H9 (cell line): ENCODE data around the gene IRS2. TPM values are rescaled to one million over a fixed set of nuclear protein-coding genes. Genes with fewer than 3 reads are reported as not detected.

Experiments used
- DNase-seq: peaks from one replicate; pipeline ENCODE4 v3.0.0-alpha.2; 2017
- H2AFZ ChIP-seq: one replicate; pipeline ENCODE4 v1.6.1; 2013; ENCODE audit warnings: mild to moderate bottlenecking, low read length, control low read depth, moderate library complexity
- H2AK5ac ChIP-seq: 2 replicates; pipeline ENCODE4 v1.6.1; 2013; ENCODE audit warnings: low read length, control low read depth, mixed read lengths; ENCODE audit not compliant: insufficient read length
- H2BK120ac ChIP-seq: one replicate; pipeline ENCODE4 v1.6.1; 2013; ENCODE audit warnings: low read depth, mild to moderate bottlenecking, low read length, control low read depth, inconsistent platforms; ENCODE audit not compliant: poor library complexity, severe bottlenecking
- H2BK12ac ChIP-seq: 2 replicates; pipeline ENCODE4 v1.6.1; 2013; ENCODE audit warnings: low read length, control low read depth, mixed read lengths, low read depth; ENCODE audit not compliant: insufficient read length
- H2BK15ac ChIP-seq: 2 replicates; pipeline ENCODE4 v1.6.1; 2013; ENCODE audit warnings: low read depth, low read length, control low read depth
- H2BK20ac ChIP-seq: one replicate; pipeline ENCODE4 v1.6.1; 2013; ENCODE audit warnings: low read depth, mild to moderate bottlenecking, low read length, control low read depth, inconsistent platforms; ENCODE audit not compliant: poor library complexity, severe bottlenecking
- H2BK5ac ChIP-seq: 2 replicates; pipeline ENCODE4 v1.6.1; 2013; ENCODE audit warnings: low read length, control low read depth, mixed read lengths; ENCODE audit not compliant: insufficient read length
- H3K14ac ChIP-seq: 2 replicates; pipeline ENCODE4 v1.6.1; 2013; ENCODE audit warnings: low read length, control low read depth; ENCODE audit not compliant: insufficient read depth
- H3K18ac ChIP-seq: 2 replicates; pipeline ENCODE4 v1.6.1; 2013; ENCODE audit warnings: low read depth, mild to moderate bottlenecking, mixed read lengths, low read length, control low read depth; ENCODE audit not compliant: insufficient read length
- H3K23ac ChIP-seq: 2 replicates; pipeline ENCODE4 v1.6.1; 2013; ENCODE audit warnings: low read length, control low read depth, mixed read lengths, low read depth; ENCODE audit not compliant: insufficient read length
- H3K23me2 ChIP-seq: 2 replicates; pipeline ENCODE4 v1.6.1; 2013; ENCODE audit warnings: low read depth, mild to moderate bottlenecking, mixed read lengths, low read length, control low read depth; ENCODE audit not compliant: insufficient read length, poor library complexity, severe bottlenecking
- H3K27ac ChIP-seq: 2 replicates; pipeline ENCODE4 v1.5.1; 2013; ENCODE audit warnings: low read length, control low read depth, mixed read lengths, low read depth; ENCODE audit not compliant: insufficient read length
- H3K27me3 ChIP-seq: 2 replicates; pipeline ENCODE4 v1.6.1; 2013; ENCODE audit warnings: low read length, control low read depth, inconsistent platforms; ENCODE audit not compliant: insufficient read depth
- H3K4ac ChIP-seq: 2 replicates; pipeline ENCODE4 v1.6.1; 2013; ENCODE audit warnings: low read depth, mild to moderate bottlenecking, control low read depth, inconsistent platforms, low read length, moderate library complexity
- H3K4me1 ChIP-seq: 2 replicates; pipeline ENCODE4 v1.6.1; 2013; ENCODE audit warnings: low read length, control low read depth, inconsistent platforms; ENCODE audit not compliant: insufficient read depth
- H3K4me2 ChIP-seq: 2 replicates; pipeline ENCODE4 v1.6.1; 2013; ENCODE audit warnings: low read length, control low read depth, mixed read lengths; ENCODE audit not compliant: insufficient read length, insufficient read depth
- H3K56ac ChIP-seq: 2 replicates; pipeline ENCODE4 v1.6.1; 2013; ENCODE audit warnings: low read depth, mild to moderate bottlenecking, mixed read lengths, low read length, control low read depth; ENCODE audit not compliant: insufficient read length
- H3K79me1 ChIP-seq: 2 replicates; pipeline ENCODE4 v1.6.1; 2013; ENCODE audit warnings: low read depth, mild to moderate bottlenecking, moderate library complexity, low read length, control low read depth, inconsistent platforms; ENCODE audit not compliant: insufficient read depth, poor library complexity, severe bottlenecking
- H3K79me2 ChIP-seq: 2 replicates; pipeline ENCODE4 v1.6.1; 2013; ENCODE audit warnings: low read length, control low read depth, inconsistent platforms; ENCODE audit not compliant: insufficient read depth
- H3K9ac ChIP-seq: 2 replicates; pipeline ENCODE4 v1.6.1; 2013; ENCODE audit warnings: low read length, control low read depth, mixed read lengths; ENCODE audit not compliant: insufficient read length; ENCODE audit errors: extremely low read depth
- H3K9me3 ChIP-seq: one replicate; pipeline ENCODE4 v1.6.1; 2013; ENCODE audit warnings: low read depth, low read length, inconsistent platforms; ENCODE audit not compliant: control insufficient read depth
- H3T11ph ChIP-seq: one replicate; pipeline ENCODE4 v1.6.1; 2013; ENCODE audit warnings: mild to moderate bottlenecking, low read length, control low read depth, inconsistent platforms
- H4K20me1 ChIP-seq: one replicate; pipeline ENCODE4 v1.6.1; 2013; ENCODE audit not compliant: control insufficient read depth, insufficient read length, insufficient read depth
- H4K5ac ChIP-seq: 2 replicates; pipeline ENCODE4 v1.6.1; 2013; ENCODE audit warnings: low read depth, mild to moderate bottlenecking, mixed read lengths, low read length, control low read depth; ENCODE audit not compliant: insufficient read length
- H4K8ac ChIP-seq: replicated peaks from 2 replicates; pipeline ENCODE4 v1.6.1; 2013; ENCODE audit warnings: low read length, control low read depth, mixed read lengths, low read depth; ENCODE audit not compliant: insufficient read length
- H4K91ac ChIP-seq: 2 replicates; pipeline ENCODE4 v1.6.1; 2013; ENCODE audit warnings: low read depth, mild to moderate bottlenecking, moderate library complexity, mixed read lengths, low read length, control low read depth; ENCODE audit not compliant: insufficient read length
- H3K27ac Mint-ChIP-seq, 3 experiments: 2 replicates in 2 of 3; 3 replicates in 1 of 3; pipeline ENCODE4 v1.8.0; 2020 to 2021; ENCODE audit warnings: mixed read lengths in 3 of 3, mild to moderate bottlenecking in 1 of 3, moderate library complexity in 1 of 3
- H3K27me3 Mint-ChIP-seq: 2 replicates; pipeline ENCODE4 v1.8.0; 2021; ENCODE audit warnings: low read depth, mild to moderate bottlenecking, moderate library complexity, mixed read lengths
- H3K36me3 Mint-ChIP-seq, 3 experiments: 2 replicates in 2 of 3; 3 replicates in 1 of 3; pipeline ENCODE4 v1.8.0; 2020 to 2021; ENCODE audit warnings: low read depth in 3 of 3, mixed read lengths in 3 of 3; ENCODE audit not compliant: insufficient read depth in 1 of 3
- H3K4me1 Mint-ChIP-seq, 2 experiments: 2 replicates each; pipeline ENCODE4 v1.8.0; 2020; ENCODE audit warnings: mixed read lengths in 2 of 2
- H3K4me3 Mint-ChIP-seq, 2 experiments: 2 replicates in 1 of 2; 3 replicates in 1 of 2; pipeline ENCODE4 v1.8.0; 2020 to 2021; ENCODE audit warnings: mild to moderate bottlenecking in 2 of 2, mixed read lengths in 2 of 2, moderate library complexity in 1 of 2
- H3K9me3 Mint-ChIP-seq, 2 experiments: 2 replicates in 1 of 2; 3 replicates in 1 of 2; pipeline ENCODE4 v1.8.0; 2020; ENCODE audit warnings: mild to moderate bottlenecking in 2 of 2, mixed read lengths in 2 of 2, moderate library complexity in 1 of 2
- WGBS: extraction: QIAGEN DNeasy Blood & Tissue Kit; methylation state at CpG from one replicate; pipeline ENCODE4 v1.1.7; 2013; ENCODE audit warnings: missing lambda C conversion rate, low lambda C conversion rate, mixed read lengths; ENCODE audit not compliant: insufficient read length; ENCODE audit errors: extremely low coverage; 5-methylcytosine and 5-hydroxymethylcytosine counted together
- total RNA-seq: library from RNA; stranded (reverse); gene quantifications from 2 replicates; pipeline ENCODE4 v1.2.1, GENCODE V29; 2021
- TF ChIP-seq, protein P1 (sequence below): fragments of 200-600 bp; sonication (generic); conservative IDR thresholded peaks from 3 replicates; pipeline ENCODE4 v1.8.0; 2021; ENCODE audit warnings: antibody characterized with exemption, mild to moderate bottlenecking

Gene IRS2
- total RNA-seq, 1 experiment from 2014 or later: 10.1 TPM

DNA sequence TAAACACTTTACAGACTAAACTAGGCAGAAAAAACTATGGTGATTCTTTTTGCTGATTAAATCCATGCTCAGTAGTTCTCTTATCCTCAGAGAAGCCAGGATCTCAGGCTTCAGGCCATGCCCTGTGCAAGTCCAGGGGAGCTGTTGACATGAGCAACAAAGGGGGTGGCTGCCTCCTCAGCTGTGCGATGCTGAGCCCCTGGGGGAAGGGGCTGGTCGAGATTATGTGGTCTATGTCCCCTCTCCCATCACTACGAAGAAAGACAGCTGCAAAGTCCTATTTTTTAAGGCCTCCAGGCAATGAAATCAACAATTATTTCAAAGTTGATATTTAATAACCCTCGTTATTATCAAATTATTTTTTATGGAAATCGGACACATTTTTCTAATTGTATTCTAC lies 37.0 kb downstream of the IRS2 start:
- Histone ChIP-seq H4K5ac (no peak overlapping the region), H3K18ac (no peak overlapping the region), H3K23me2 (no peaks in the 10 kb centered on the region), H4K8ac (no peak overlapping the region), H3K14ac (no peak overlapping the region), H3K4ac (no peak overlapping the region), H2BK120ac (no peak overlapping the region), H3K23ac (no peak overlapping the region), H3K4me2 (no peak overlapping the region), H2BK20ac (no peak overlapping the region), H3K9ac (no peak overlapping the region), H2AFZ (no peak overlapping the region), H3K9me3 (no peaks in the 10 kb centered on the region), H3K4me1 (no peaks in the 10 kb centered on the region), H3K79me1 (no peaks in the 10 kb centered on the region), H3T11ph (no peak overlapping the region), H2BK12ac (no peak overlapping the region), H3K79me2 (no peaks in the 10 kb centered on the region), H3K56ac (no peak overlapping the region), H3K27me3 (no peaks in the 10 kb centered on the region), H2AK5ac (no peak overlapping the region), H3K27ac (no peak overlapping the region), H2BK5ac (no peak overlapping the region), H4K20me1 (no peaks in the 10 kb centered on the region), H2BK15ac (no peak overlapping the region), H4K91ac (no peak overlapping the region)
- WGBS: no CpG with 5 or more reads among the region's 5 CpGs
- TF ChIP-seq, protein P1, sequence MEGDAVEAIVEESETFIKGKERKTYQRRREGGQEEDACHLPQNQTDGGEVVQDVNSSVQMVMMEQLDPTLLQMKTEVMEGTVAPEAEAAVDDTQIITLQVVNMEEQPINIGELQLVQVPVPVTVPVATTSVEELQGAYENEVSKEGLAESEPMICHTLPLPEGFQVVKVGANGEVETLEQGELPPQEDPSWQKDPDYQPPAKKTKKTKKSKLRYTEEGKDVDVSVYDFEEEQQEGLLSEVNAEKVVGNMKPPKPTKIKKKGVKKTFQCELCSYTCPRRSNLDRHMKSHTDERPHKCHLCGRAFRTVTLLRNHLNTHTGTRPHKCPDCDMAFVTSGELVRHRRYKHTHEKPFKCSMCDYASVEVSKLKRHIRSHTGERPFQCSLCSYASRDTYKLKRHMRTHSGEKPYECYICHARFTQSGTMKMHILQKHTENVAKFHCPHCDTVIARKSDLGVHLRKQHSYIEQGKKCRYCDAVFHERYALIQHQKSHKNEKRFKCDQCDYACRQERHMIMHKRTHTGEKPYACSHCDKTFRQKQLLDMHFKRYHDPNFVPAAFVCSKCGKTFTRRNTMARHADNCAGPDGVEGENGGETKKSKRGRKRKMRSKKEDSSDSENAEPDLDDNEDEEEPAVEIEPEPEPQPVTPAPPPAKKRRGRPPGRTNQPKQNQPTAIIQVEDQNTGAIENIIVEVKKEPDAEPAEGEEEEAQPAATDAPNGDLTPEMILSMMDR: no peak
- H3K27me3 Mint-ChIP-seq: no peaks in the 10 kb centered on the region
- H3K36me3 Mint-ChIP-seq: peaks cover 3 to 20% (median 16%) of the 10 kb centered on the region in 3 experiments; a peak in 6 of 7 replicates
- no peak overlapping the region for H3K4me3 Mint-ChIP-seq
- H3K4me1 Mint-ChIP-seq: peaks cover 8 to 10% of the 10 kb centered on the region in 2 experiments
- no peak overlapping the region for H3K27ac Mint-ChIP-seq
- H3K9me3 Mint-ChIP-seq: no peaks in the 10 kb centered on the region; a peak in 1 of 5 replicates
- DNase-seq: no peak
